ENCODE measurements around the gene CCDC192.

CCDC192 gene

DNA sequence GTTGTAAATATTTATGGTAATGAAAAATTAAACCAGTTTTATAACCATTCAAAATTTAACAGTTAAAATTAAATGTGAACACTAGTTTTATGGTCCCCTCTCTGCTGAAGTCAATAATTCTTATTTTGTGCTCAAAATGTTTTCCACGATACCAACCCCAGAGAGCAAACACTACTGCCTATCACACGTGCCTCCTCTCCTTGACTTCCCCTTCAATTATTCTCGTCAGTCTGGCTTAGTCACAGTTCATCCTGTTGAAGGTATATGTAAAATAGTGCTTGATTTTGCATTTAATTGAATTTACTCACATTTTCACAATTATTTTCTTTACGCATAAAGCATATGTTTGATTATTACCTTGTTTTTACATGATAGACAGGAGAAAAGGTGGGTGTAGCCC lies 148.8 kb downstream of the CCDC192 start:
- no peak for DNase-seq

DNA sequence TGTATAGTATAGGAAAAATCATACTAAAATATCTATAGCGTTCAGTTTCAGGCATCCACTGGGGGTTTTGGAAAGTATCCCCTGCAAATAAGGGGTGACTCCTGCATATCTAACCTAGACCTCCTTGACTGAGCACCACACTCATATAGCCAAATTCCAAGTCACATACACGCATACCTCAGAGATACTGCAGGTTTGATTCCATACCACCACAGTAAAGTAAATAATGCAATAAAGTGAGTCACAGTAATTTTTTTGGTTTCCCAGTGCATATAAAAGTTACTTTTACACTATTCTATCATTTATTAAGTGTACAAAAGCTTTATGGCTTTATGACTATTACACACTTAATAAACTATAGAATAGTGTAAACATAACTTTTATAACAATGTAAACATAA lies 151.3 kb downstream of the CCDC192 start:
- DNase-seq: no peak

DNA sequence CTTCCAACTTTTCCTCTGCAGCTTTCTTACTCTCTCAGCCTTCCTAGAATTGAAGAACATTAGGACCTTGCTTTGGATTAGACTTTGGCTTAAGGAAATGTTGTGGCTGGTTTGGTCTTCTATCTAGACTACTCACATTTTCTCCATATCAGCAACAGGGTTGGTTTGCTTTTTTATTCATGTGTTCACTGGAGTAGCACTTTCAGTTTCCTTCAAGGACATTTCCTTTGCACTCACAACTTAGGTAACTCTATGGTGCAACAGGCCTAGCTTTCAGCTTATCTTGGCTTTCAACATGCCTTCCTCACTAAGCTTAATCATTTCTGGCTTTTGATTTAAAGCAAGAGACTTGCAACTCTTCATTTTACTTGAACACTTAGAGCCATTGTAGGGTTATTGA lies 153.1 kb downstream of the CCDC192 start:
- DNase-seq: no peak

DNA sequence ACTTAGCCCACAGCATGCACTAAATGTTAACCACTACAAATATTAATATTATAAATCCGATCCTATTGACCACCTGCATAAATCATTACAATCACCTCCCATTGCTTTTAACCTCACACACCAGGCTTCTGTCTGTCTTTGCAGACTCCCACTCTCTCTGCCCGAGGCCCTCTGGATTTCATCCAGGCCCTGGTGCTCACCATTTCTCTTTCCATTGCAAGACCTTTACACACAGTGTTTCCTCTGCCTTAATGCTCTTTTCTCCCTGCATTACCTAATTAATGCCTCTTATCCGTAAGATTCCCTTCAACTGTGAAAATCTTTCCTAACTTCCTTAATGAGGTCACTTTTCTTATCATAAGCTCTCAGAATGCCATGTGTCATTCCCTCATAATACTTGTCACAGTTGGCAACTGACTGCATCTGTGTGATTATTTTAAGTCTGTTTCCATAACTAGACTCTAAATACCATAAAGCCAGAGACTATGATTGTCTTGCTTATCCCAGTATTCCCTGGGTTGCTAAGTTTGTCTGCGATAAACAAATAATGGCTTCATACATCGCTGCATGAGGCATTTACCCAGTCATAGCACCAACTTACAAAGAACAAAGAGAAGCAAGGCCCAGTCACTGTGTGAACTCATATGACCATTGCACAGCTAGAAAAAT lies 155.1 kb downstream of the CCDC192 start:
- DNase-seq: no peak

DNA sequence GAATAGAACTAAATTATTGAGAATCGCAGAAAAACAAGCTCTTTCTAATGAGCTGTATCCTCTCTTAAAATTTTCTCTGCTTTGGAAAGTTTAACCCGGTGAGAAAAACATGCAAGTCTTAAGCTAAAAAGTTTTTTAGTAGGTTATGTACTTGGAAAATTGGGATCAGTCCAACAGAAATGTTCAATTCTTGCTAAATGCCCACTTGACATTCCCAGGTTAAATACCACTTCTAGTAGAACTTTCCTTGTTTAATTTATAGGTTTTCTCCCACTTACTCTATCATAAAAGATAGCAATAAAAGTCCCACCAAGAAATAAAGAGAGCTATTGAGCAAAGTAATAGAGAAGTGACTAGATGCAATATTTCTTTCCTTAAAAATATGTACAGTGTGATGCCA lies 157.1 kb downstream of the CCDC192 start:
- no peak for DNase-seq

DNA sequence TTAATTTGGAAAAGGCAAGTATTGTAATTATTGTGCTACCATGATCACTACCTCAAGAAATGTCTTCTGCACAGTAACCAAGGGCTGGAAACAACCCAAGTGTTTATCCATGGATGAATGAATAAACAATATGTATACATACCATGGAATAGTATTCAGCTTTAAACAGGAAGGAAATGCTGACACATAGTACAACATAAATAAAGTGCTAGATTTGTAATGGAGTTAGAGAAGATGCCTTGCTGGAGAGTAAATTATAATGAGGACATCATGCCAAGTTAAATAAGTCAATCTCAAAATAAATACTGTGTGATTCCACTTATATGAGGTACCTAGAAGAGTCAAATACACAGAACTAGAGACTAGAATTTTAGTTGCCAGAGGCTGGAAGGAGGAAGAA lies 160.0 kb downstream of the CCDC192 start:
- DNase-seq: no peak

DNA sequence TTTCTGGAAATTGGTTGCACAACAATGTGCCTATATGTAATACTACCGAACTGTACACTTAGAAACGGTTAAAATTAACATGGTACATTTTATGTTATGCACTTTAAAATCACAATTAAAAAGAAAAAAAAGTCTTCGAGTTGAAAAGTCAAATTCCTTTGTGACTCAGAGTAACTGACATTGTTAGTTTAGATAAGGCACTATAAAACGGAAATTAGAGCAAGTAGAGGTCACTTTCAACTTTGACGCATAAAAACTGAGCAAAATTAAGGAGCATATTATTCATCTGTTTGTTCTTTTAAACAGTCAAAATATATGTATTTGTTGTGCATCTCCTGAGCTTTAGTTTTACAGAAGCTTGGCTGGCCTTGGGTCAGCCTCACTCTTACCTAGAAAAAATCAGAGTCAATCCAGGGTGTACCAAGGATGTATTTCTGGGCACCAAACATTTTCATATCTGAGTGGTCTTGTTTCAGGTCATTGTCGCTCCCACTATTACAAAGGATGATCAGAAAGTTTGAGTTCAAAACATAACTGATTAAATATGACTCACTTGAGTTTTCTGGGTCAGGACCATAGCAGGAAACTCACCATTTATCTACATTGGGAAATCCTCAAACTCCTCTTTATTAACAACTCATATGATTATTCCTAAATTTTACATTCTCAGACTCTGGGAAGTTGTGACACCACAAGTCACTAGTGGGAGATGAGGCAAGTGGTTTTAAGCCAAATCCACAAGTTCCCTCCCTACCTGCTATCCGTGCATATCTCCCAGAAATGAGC lies 160.6 kb downstream of the CCDC192 start:
- DNase-seq: no peak

DNA sequence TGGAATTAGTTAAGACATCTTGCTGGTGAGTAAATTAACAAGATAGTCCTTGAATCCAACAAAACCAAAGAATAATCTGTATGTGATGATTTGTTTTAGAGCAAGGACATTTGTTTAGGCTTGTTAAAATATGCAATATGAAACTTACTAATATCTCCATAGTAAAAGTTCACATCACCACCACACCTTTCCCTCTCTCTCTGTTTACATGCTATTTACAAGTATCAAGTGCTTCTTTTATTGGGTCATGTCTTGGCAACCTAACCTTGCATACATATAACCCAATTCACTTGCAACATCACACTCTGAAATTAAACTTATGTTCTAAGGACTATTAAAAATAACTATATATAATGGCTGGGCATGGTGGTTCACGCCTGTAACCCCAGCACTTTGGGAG lies 161.3 kb downstream of the CCDC192 start:
- DNase-seq: no peak

DNA sequence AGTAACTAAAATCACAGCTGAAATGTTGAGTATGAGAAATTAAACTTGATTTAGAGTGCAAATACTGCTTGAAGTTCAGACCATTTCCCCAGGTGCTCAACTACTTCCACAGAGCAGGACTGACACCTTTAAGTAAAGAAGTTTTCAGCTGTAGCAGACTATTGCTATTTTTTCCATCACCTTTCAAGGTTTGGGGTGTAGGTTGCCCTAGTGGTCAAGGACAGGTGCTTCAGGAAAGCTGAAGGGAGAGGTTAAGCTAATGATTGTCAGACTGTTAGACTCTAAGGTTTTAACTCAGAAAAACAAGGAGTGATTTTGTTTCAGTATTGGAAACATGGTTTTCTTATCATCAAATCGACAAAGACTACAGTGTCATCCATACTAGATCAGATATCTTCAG lies 162.1 kb downstream of the CCDC192 start:
- DNase-seq: no peak

DNA sequence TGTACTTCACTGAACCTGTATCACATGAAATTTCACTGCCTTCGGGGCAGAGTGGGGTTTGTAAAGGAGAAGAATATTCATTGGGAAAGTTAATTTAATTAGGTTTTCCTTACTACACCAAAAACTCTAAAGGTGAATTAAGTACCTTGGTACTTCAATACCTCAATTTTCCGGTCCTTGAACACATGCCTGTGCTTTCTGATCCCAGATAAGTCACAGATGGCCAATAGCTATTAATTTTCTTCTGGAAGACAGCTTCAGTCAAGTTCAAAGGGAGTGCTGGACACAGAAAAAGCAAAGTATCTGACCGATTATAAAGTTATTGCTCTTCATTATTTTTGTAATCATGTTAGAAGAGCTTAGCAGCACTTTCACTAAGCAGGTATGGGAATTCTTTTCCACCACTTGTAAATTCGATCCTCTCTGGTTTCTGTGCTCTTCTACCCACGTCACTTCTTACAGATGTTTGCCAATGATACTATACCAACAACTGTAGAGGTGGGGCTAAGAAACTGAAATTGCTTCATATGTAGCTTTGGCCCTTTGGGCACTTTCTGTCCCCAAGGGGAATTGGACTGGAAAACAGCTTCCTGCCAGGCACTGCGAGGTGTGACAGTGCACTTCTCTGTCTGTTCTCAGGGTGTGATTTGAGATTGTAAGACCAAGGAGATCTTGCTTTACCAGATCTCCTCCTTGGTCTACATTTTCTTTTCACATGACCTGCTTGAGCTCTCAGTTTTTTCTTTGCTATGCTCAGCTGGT lies 164.0 kb downstream of the CCDC192 start:
- no peak for DNase-seq

DNA sequence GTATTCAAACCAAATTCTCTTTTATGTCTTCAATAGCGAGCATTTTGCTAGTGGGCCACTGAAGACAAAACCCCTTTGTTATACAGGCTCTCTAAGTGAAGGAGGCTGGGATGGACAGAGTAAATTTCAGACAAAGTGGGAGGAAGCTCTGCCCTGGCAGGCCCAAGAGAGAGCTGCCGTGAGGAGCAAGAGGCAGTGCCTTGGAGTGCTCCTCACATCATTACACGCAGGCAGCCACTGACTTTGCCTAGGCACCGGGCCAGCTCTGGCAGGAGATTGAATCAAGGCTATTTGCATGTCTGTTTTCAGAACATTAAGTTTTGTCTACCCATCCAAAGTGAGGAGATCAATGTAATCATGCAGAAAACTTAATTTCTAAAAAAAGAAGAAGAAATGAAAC lies 167.7 kb downstream of the CCDC192 start:
- DNase-seq: no peak

DNA sequence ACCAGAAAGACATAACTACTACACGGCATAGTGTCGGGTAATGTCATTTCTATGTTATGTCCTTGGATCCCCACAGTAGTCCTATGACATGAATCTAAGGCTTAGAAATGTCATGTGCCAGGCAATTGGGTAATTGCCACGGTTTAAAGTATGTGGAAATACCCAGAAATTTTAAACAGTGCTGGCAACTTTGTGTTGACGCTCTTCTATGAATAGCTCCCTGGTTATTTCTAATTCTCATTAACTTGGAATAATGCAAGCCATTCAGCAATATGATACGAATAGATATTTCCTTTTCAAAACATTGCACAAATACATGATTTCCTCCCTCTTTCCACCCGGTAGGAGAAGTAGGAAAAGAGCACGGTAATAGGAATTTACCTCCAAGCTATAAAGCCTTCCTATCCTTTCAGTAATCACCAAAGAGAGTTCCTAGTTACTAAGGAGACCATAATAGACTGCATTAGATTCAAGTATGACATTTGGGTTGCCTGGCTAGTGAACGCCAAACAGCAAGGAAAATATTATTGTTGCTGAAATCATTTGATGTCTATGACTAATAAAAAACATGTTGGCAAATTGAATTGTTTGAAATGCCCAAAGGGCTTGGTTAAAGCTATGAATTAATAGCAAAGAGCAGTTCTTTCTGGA lies 168.4 kb downstream of the CCDC192 start:
- DNase-seq: no peak

DNA sequence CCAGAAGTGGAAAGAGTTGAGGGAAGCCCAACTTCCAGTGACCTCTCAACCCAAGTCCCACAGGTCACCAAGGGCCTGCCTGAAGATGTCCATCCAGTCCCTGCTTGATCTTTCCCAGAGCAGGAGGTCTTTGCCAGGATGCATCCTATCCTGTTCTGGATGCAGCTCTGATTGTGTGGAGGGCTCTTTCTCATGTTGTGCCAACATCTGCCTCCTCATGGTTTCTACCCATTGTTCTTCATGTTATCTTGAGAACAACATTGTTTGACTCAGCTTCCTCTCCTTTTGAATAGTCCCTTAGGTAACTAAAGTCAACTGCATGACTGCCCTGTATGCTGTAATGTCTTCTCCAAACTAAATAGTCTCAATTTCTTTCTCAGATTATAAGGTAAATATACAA lies 169.3 kb downstream of the CCDC192 start:
- DNase-seq: no peak

DNA sequence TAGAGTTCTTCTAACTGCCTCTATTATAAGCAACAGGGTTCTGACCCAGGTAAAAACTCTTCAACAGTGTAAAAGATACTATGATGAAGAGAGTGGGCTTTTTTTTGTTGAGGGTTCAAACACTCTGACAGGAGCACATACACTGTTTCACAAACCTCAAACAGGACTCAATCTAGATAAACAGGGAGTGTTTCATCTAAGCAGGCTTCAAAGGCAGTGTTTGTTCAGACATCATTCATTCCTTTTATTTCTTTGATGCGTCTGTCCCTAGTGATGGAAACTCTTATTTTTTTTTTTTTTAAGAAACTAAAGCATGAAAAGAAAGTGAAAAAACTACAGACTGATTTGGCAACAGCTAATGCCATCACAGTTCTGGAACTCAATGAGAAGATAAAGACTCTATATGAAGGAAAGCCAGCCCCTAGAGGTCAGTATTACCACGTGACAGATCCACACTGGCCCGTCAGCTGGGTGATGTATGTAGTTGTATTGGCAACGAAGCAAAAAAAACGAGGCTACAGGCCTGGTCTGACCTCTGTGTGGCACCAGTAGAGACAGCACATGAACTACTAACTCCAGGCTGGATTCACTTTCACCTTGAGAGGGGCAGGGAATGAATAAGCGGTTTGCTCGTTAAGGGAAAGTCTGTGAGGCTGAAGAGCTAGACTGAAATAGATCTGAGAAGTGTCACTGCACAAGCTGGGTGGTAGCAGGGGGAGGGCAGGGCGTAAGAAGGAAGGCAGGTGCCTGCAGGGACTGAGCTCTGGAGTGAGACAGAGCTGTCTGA lies 172.2 kb downstream of the CCDC192 start:
- DNase-seq: no peak

DNA sequence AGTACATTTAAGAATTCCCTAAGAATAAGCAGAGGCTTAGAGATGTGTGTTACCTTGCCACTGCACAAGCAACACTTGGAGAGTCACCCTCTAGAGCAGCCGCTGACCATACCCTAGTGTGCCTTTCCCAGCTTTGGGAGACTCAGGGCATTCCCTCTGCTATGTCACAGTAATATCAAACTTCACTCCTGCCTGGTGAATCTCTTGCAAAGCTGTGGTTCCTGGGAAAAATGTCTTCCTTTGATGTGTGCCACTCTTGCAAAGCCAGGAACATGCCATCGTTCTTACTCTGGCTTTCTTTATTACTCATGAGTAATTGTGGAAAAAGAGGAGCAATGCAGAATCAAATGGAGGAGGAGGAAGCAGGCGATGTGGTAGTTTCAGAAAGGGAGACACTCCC lies 173.2 kb downstream of the CCDC192 start:
- DNase-seq: no peak

DNA sequence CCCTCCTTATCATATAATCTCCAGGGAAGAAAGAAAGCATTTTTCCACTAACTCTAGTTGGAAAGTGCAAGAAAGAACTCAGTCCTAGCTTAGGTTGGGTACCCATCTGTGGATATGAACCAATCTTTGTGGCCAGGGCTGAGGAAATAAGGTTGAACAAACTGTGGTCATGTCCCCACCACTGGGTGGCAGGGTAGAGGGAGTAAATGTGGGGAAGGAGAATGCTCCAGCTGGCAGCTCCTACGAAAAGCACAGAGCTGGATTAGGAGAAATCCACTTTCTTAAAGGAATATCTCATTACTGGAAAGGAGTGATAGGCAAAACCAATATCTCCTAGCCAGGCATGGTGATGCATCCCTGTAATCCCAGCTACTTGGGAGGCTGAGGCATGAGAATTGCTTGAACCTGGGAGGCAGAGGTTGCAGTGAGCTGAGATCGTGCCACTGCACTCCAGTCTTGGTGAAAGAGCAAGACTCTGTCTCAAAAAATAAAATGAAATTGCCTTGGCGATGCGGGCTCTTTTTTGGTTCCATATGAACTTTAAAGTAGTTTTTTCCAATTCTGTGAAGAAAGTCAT lies 175.1 kb downstream of the CCDC192 start:
- no peak for DNase-seq

DNA sequence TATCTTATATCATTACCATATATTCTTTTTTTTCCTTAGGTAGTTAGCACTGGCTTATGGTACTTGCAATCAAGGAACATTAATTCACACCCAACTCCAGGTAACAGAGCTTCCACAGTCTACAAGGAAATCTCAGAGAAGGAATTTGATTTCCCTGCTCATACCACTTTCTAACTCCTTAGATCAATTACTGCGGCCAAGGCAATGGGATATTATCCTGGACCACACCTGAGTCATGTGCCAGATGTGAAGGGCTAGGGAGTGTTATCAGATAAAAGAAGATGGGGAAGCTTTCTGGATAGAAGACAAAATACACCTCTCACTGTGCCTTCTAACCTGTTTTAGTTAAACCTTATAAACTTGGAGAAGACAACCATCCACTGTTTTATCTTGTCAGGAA lies 181.2 kb downstream of the CCDC192 start:
- DNase-seq: no peak

DNA sequence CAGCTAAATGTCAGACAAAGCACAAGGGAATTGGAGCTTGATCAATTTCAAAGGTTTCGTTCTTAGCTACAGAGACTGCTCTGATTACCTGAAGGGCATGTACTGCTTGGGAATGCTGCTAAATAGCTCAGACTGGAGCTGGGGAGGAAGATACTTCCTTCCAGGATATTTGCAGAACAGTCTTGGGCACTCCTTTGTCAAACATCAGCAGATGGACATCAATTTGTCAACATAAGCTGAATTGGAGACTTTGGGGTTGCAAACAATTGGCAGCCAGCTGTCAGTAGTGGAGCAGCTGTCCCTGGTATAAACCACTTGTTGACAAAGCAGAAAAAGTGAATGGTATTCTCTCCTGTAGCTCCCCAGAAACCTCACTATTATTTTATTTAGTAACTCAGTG lies 182.0 kb downstream of the CCDC192 start:
- DNase-seq: no peak

DNA sequence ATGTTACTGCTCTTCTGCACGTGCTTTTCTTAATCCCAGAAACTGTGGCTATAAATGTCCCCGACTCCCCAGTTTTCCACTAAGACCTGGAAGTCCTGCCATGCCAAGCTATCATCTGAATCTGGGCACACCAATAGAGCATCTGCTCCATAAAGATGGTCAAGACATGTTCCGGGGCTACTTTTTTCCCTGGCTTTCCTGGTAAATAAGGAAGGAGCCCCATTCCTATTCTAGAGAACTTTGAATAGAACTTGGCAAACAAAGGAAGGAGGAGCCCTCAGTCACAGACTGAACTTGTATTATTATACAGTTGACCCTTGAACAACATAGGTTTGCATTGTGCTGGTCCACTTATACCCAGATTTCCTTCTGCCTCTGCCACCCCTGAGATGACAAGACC lies 182.9 kb downstream of the CCDC192 start:
- no peak for DNase-seq

DNA sequence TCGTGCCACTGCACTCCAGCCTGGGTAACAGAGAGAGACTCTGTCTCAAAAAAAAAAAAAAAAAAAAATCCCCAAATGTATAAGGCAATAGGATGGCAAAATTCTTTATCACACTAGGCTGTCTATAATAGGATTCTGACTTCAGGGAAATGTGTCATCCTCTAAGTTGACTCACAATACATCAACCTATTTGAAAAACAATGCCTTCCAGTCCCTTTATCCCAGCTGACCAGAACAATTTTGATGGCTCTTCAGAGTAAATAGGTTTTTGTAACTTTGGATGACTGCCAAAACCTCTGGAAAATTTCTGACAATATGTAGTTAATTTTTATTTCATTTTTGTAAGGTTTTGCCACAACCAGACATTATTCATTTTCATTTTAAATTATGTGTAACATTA lies 184.1 kb downstream of the CCDC192 start:
- DNase-seq: no peak

DNA sequence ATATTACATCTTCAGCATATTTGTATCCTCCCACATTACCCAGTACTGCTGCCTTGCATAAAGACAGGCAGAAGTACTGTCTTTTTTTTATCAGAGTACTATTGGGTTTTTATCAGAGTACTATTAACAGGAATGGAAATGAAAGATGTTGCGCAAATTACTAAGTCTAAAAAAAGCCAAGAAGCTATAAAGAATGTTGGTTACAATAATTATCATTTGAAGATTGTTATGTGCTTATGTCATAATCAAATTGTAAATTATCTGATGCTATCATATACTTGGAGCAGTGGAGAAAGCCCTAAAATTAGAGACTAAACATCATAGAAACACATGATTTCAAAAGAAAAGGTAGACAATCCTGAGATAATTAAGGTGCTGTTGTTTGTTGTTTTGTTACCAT lies 188.8 kb downstream of the CCDC192 start:
- no peak for DNase-seq

DNA sequence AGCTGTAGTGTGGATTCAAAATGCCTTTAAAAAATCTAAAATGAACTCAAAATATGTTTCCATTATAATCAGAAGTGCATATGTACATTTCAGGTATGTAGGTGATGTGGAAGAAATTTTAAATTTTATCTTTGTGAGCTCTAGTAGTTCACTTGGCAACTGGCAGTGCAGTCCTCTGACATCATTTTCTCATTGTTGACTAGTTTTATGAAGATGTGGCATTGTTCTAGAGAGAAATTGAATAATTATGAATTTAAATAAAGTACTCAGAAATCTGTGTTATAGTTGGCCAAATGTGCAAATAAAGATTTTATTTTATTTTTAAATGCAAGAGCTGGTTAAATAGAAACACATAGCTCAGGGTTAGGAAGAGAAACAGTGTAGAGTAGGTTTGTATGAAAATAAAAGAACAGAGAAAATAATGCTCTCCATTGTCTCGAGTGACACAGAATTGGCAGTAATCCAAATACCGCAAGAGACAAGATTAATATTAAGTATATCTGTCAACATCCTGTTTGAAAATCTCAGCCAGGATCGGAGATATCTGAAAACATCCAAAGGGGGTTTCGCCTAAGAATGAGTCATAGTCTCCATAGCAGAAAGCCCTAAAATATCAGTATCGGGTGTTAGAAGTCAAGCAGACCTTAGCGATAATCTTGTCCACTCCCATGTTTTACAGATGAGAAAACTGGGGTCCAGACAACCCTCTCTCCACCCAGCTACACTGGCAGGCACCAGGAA lies 189.4 kb downstream of the CCDC192 start:
- DNase-seq: no peak
